ENCODE results near the gene HOMER2.

HOMER2 gene

GRCh38 chr15:82922737-82923136, 29.8 kb downstream of the HOMER2 start (continued):
- TF ChIP-seq POU6F1 (CRISPR knock-in tag; IDR thresholded peaks at IDR 0.05; ENCODE audit: borderline replicate concordance, low read depth) (no peak), TOX (CRISPR knock-in tag; IDR thresholded peaks at IDR 0.05; ENCODE audit: borderline replicate concordance) (no peak), ISL1 (CRISPR knock-in tag; IDR thresholded peaks at IDR 0.05) (no peak), CSRNP3 (CRISPR knock-in tag; IDR thresholded peaks at IDR 0.05) (no peak), ZC3H10 (CRISPR knock-in tag; IDR thresholded peaks at IDR 0.05) (no peak), ZFP3 (CRISPR knock-in tag; IDR thresholded peaks at IDR 0.05) (no peak)

GRCh38 chr15:82921939-82922338, 30.6 kb downstream of the HOMER2 start:
- ATAC-seq, result no peak
- TF ChIP-seq ZFP30 (CRISPR knock-in tag; IDR thresholded peaks at IDR 0.05), result no peak
- no peak for TF ChIP-seq TOX (CRISPR knock-in tag; IDR thresholded peaks at IDR 0.05; ENCODE audit: borderline replicate concordance)
- no peak for TF ChIP-seq PPARA (CRISPR knock-in tag; IDR thresholded peaks at IDR 0.05; ENCODE audit: borderline replicate concordance)
- TF ChIP-seq OSR1 (CRISPR knock-in tag; IDR thresholded peaks at IDR 0.05), result no peak
- TF ChIP-seq GLIS3 (CRISPR knock-in tag; IDR thresholded peaks at IDR 0.05), result no peak
- no peak for TF ChIP-seq TSHZ2 (CRISPR knock-in tag; IDR thresholded peaks at IDR 0.05)
- TF ChIP-seq TCF4 (CRISPR knock-in tag; IDR thresholded peaks at IDR 0.05; ENCODE audit: borderline replicate concordance), result no peak
- TF ChIP-seq PATZ1 (CRISPR knock-in tag; IDR thresholded peaks at IDR 0.05; ENCODE audit: borderline replicate concordance), result no peak
- no peak for TF ChIP-seq ZNF8 (CRISPR knock-in tag; IDR thresholded peaks at IDR 0.05)
- no peak for TF ChIP-seq CSRNP3 (CRISPR knock-in tag; IDR thresholded peaks at IDR 0.05)
- no peak for TF ChIP-seq ISL1 (CRISPR knock-in tag; IDR thresholded peaks at IDR 0.05)
- no peak for TF ChIP-seq ESRRG (CRISPR knock-in tag; IDR thresholded peaks at IDR 0.05)

- TF ChIP-seq OSR1 (CRISPR knock-in tag; IDR thresholded peaks at IDR 0.05), result no peak
- TF ChIP-seq CSDC2 (CRISPR knock-in tag; IDR thresholded peaks at IDR 0.05), result no peak
- no peak for TF ChIP-seq ZNF70 (CRISPR knock-in tag; IDR thresholded peaks at IDR 0.05)
- TF ChIP-seq ZFP3 (CRISPR knock-in tag; IDR thresholded peaks at IDR 0.05), result no peak
- no peak for TF ChIP-seq CREB5 (CRISPR knock-in tag; IDR thresholded peaks at IDR 0.05; ENCODE audit: low read depth)
- TF ChIP-seq ZNF8 (CRISPR knock-in tag; IDR thresholded peaks at IDR 0.05), result no peak
- TF ChIP-seq ESRRG (CRISPR knock-in tag; IDR thresholded peaks at IDR 0.05), result no peak
- no peak for TF ChIP-seq GLIS3 (CRISPR knock-in tag; IDR thresholded peaks at IDR 0.05)
These were observed 31.3 kb downstream of the HOMER2 start for GRCh38 chr15:82921242-82921641.

More at GRCh38 chr15:82921242-82921641, 31.3 kb downstream of the HOMER2 start:
- no peak for ATAC-seq

Measured in SK-N-SH treated with all-trans-retinoic acid at 6 μM for 48 hours (cell line).